Occipital lobe (tissue), 2 donors: Measurements from ENCODE around the gene UBXN10. TPM values are rescaled to one million over a fixed set of nuclear protein-coding genes. Genes with fewer than 3 reads are reported as not detected.

Experiments used
- DNase-seq: peaks from one replicate; lab custom pipeline; 2025; lab: John Stamatoyannopoulos, UW
- total RNA-seq: library from RNA; depleted of rRNA; stranded (reverse); fragments of >200 nt; gene quantifications from one replicate; pipeline ENCODE4 v1.2.3, GENCODE V29; 2014

Gene UBXN10
- total RNA-seq, 1 donor from 2014 or later: 1.6 TPM

DNA sequence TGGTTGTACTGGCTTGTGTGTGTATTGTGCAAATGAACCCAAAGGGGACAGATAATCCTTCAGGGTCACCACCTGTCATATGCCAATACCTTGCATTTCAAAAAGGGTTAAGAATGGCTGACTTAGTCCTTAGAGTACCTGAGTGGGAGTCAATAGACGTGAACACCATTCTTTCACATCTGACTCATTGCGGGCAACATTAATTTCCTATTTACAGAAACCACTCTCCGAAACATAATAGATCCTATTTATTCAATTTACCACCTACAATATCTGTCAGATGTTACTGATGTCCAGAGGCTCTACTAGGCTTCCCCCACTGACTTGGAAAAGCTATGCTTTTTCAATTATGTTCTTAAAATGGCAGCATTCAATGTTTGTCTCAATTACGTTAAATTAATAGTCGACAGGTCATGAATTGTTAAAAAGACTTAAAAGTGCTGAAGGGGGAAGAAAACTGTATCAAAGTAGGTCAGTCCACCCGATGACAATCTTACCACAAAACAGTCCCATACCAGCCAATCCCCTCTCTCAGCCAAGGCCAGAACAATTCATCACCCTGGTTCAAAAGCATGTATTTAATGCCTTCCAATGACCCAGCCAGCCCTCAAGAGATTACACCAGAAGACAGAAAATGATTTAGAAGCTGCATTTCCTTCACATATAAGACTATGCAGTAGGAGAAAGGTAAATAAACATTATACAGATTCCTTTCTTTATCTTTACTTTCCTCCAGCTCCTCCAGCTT, 49.1 kb downstream of the UBXN10 start:
- DNase-seq: no peak

DNA sequence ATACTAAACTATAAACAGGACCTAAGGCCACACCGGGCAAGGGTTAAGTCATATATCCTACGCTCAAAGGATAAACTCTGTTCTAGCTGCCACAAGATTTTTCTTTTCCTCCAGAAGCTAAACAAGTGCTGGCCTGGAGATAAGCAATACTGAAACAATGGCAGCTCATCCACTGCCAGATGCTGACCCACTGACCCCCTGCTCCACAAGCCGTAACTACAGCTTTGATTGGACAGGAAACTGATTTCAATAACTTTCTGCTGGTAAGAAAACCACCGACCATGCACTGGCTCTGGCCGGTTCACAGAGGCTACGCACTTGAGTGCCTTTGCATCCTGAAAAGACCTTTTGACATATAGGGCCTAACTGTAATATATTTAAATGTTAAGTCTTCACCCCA, 51.8 kb downstream of the UBXN10 start:
- no peak for DNase-seq

DNA sequence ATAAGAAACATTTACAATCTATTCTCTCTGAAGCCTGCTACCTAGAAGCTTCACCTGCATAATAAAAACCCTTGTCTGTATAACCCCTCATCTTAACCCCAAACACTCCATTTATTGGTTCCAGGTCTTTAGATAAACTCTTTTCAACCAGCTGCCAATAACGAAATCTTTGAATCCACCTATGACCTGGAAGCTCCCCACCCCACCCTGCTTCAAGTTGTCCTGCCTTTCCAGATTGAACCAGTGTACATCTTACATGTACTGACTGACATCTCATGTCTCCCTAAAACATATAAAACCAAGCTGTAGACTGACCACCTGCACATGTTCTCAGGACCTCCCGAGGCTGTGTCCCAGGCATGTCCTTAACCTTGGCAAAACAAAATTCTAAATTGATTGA, 54.1 kb downstream of the UBXN10 start:
- DNase-seq: no peak

DNA sequence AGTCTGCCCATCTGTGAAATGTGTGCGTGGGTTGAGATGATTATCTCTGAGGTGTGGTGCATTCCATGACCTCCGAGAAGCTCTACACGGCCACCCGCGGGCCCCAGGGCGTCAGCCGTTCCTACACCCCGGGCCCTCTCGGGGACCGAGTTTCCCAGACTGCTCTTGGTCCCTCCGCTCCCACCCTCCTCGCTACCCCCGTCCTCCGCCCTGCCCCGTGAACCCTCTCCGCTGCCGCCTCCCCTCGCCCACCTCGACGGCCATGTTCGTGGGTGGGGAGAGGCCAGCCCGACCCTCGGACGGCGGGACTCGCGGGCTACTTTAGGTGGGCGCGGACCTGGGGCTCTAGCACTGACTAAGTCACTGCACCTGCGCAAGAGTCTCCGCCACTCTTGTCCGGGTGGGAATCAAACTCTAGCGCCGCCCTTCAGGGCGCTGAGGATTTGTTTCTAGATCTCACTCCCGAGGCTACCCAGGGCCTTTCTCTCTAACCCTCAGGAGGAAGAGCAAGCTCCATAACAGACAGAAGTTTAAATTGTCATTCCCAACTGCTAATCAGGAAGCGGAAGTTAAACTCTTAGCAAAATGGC, 57.1 kb downstream of the UBXN10 start:
- DNase-seq: no peak

Other genes with a start within 250 kb of the UBXN10 start
- gene PLA2G2A, start 206.5 kb upstream of the UBXN10 start, total RNA-seq: not detected
- gene PLA2G5, start 115.9 kb upstream of the UBXN10 start, total RNA-seq: 0.16 TPM
- gene PLA2G2D, start 66.6 kb upstream of the UBXN10 start, total RNA-seq: not detected
- not detected for gene PLA2G2F, start 46.8 kb upstream of the UBXN10 start, total RNA-seq
- gene PLA2G2C, start 422 bp downstream of the UBXN10 start, total RNA-seq: not detected
- gene VWA5B1, start 104.8 kb downstream of the UBXN10 start, total RNA-seq: 0.16 TPM